ENCODE measurements around the gene LYRM9. TPM values are rescaled to one million over a fixed set of nuclear protein-coding genes. Genes with fewer than 3 reads are reported as not detected.
"Not testable (repeated sequence)": the region's sequence is repeated elsewhere in the genome, so short reads cannot be mapped to it uniquely, and the experiment has no call there.

LYRM9 gene
- total RNA-seq, 1 donor from 2014 or later: 3.5 TPM

DNA sequence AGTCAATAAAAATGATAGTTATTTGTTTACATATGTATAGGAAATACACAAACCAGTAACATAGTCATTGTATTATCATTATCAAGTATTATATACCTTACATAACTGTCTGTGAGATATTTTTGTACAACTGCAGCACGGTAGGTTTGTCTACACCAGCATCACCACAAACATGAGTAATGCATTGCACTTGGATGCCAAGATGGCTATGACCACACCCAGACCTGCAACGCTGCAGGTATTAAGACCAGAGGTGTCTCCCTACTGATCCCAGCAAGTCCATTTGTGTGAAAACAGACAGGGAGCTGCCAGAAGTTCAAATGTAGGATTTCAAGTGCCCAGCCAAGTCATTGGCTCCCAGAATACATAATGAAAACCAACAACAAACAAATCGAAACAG lies 58.6 kb downstream of the LYRM9 start:
- Histone ChIP-seq H3K9ac (ENCODE audit: low read length) (no peak overlapping the region), H3K4me1 (ENCODE audit: insufficient read depth, low read length) (no peaks in the 10 kb centered on the region), H2AFZ (ENCODE audit: low read depth, low read length) (no peak overlapping the region), H3K36me3 (ENCODE audit: insufficient read depth, low read length) (no peaks in the 10 kb centered on the region), H3K27ac (ENCODE audit: low read depth, low read length) (no peak overlapping the region), H3K27me3 (ENCODE audit: insufficient read depth, low read length) (peaks cover 6% of the 10 kb centered on the region), H4K20me1 (ENCODE audit: insufficient read depth, low read length) (no peaks in the 10 kb centered on the region), H3K9me3 (ENCODE audit: insufficient read depth, low read depth, low read length) (no peaks in the 10 kb centered on the region), H3K4me3 (ENCODE audit: insufficient read depth, low read depth, low read length) (no peak overlapping the region), H3K79me2 (ENCODE audit: insufficient read depth, low read length) (no peaks in the 10 kb centered on the region), H3K4me2 (ENCODE audit: low read length) (no peak overlapping the region)
- FAIRE-seq (no peak), DNase-seq (ENCODE audit: low read depth) (no peak)
- Mint-ChIP-seq H3K36me3 (ENCODE audit: low read depth, unreplicated experiment) (no peaks in the 10 kb centered on the region), H3K27ac (ENCODE audit: unreplicated experiment) (no peak overlapping the region), H3K27me3 (ENCODE audit: low read depth, unreplicated experiment) (peaks cover 8% of the 10 kb centered on the region), H3K4me3 (ENCODE audit: unreplicated experiment) (no peak overlapping the region), H3K9me3 (ENCODE audit: unreplicated experiment) (peaks cover 4% of the 10 kb centered on the region), H3K4me1 (ENCODE audit: low read depth, unreplicated experiment) (no peaks in the 10 kb centered on the region)
- TF ChIP-seq, protein P1, sequence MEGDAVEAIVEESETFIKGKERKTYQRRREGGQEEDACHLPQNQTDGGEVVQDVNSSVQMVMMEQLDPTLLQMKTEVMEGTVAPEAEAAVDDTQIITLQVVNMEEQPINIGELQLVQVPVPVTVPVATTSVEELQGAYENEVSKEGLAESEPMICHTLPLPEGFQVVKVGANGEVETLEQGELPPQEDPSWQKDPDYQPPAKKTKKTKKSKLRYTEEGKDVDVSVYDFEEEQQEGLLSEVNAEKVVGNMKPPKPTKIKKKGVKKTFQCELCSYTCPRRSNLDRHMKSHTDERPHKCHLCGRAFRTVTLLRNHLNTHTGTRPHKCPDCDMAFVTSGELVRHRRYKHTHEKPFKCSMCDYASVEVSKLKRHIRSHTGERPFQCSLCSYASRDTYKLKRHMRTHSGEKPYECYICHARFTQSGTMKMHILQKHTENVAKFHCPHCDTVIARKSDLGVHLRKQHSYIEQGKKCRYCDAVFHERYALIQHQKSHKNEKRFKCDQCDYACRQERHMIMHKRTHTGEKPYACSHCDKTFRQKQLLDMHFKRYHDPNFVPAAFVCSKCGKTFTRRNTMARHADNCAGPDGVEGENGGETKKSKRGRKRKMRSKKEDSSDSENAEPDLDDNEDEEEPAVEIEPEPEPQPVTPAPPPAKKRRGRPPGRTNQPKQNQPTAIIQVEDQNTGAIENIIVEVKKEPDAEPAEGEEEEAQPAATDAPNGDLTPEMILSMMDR (IDR thresholded peaks at IDR 0.05; ENCODE audit: insufficient read depth, low read depth, low read length): no peak
- no peak for TF ChIP-seq EZH2 (IDR thresholded peaks at IDR 0.05; ENCODE audit: insufficient read depth, low read length)

DNA sequence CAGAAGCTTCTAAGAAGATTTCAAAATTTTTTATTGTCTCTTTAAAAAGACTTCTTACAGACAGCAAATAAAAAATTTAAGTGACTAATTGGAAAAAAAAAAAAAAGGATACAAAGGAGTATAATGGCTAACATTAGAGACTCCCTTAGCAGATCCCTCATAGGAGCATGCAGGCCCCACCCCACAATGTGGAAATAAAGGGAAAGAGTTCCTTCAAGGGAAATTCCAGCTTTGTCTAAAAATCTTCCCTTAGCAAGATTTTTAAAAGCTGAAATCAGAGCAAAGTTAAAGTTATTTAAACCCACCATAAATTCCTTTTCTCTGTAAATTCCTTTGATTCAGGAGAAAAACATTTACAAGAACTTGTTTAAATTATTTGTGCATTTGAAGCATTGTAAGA lies 60.3 kb downstream of the LYRM9 start:
- no peak for FAIRE-seq
- Histone ChIP-seq H2AFZ (ENCODE audit: low read depth, low read length) (no peak overlapping the region), H3K4me2 (ENCODE audit: low read length) (no peak overlapping the region), H3K27me3 (ENCODE audit: insufficient read depth, low read length) (peaks cover 5% of the 10 kb centered on the region), H3K4me3 (ENCODE audit: insufficient read depth, low read depth, low read length) (no peak overlapping the region), H3K27ac (ENCODE audit: low read depth, low read length) (no peak overlapping the region), H3K9ac (ENCODE audit: low read length) (no peak overlapping the region), H4K20me1 (ENCODE audit: insufficient read depth, low read length) (no peaks in the 10 kb centered on the region), H3K9me3 (ENCODE audit: insufficient read depth, low read depth, low read length) (no peaks in the 10 kb centered on the region), H3K4me1 (ENCODE audit: insufficient read depth, low read length) (no peaks in the 10 kb centered on the region), H3K36me3 (ENCODE audit: insufficient read depth, low read length) (no peaks in the 10 kb centered on the region), H3K79me2 (ENCODE audit: insufficient read depth, low read length) (no peaks in the 10 kb centered on the region)
- DNase-seq (ENCODE audit: low read depth): no peak
- peaks cover 8% of the 10 kb centered on the region for H3K27me3 Mint-ChIP-seq (ENCODE audit: low read depth, unreplicated experiment)
- H3K4me1 Mint-ChIP-seq (ENCODE audit: low read depth, unreplicated experiment): no peaks in the 10 kb centered on the region
- peaks cover 4% of the 10 kb centered on the region for H3K9me3 Mint-ChIP-seq (ENCODE audit: unreplicated experiment)
- TF ChIP-seq, protein P1 (IDR thresholded peaks at IDR 0.05; ENCODE audit: insufficient read depth, low read depth, low read length): no peak
- TF ChIP-seq EZH2 (IDR thresholded peaks at IDR 0.05; ENCODE audit: insufficient read depth, low read length): no peak
- no peak overlapping the region for H3K27ac Mint-ChIP-seq (ENCODE audit: unreplicated experiment)
- no peak overlapping the region for H3K4me3 Mint-ChIP-seq (ENCODE audit: unreplicated experiment)
- no peaks in the 10 kb centered on the region for H3K36me3 Mint-ChIP-seq (ENCODE audit: low read depth, unreplicated experiment)

DNA sequence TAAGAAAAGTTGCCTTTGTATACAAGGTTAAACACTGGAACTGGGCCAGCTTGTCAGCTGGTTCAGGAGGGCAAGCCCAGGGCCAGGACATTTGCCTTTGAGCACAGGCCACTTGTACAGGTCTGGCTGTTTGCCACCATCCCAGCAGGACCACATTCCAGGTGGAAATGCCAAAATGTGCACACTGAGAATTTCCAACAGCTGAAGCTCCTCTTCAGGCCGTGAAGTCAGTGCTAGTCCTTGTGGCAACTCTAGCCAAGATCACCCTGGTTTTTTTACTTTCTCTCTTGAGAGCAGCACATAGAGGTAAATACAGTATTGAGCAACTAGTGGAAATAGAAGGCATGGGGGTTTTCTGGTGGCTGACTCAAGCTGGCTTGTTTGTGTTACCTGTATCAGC lies 63.3 kb downstream of the LYRM9 start:
- not testable (repeated sequence) for H3K9ac ChIP-seq (ENCODE audit: low read length); H3K36me3 Mint-ChIP-seq (ENCODE audit: low read depth, unreplicated experiment); H3K27me3 Mint-ChIP-seq (ENCODE audit: low read depth, unreplicated experiment); H3K4me3 Mint-ChIP-seq (ENCODE audit: unreplicated experiment); FAIRE-seq; H3K79me2 ChIP-seq (ENCODE audit: insufficient read depth, low read length); H3K36me3 ChIP-seq (ENCODE audit: insufficient read depth, low read length); H3K9me3 Mint-ChIP-seq (ENCODE audit: unreplicated experiment); H4K20me1 ChIP-seq (ENCODE audit: insufficient read depth, low read length); H3K4me3 ChIP-seq (ENCODE audit: insufficient read depth, low read depth, low read length); H3K9me3 ChIP-seq (ENCODE audit: insufficient read depth, low read depth, low read length); DNase-seq (ENCODE audit: low read depth); H3K27ac Mint-ChIP-seq (ENCODE audit: unreplicated experiment); H3K27ac ChIP-seq (ENCODE audit: low read depth, low read length); H3K27me3 ChIP-seq (ENCODE audit: insufficient read depth, low read length); H3K4me2 ChIP-seq (ENCODE audit: low read length); H2AFZ ChIP-seq (ENCODE audit: low read depth, low read length); H3K4me1 ChIP-seq (ENCODE audit: insufficient read depth, low read length); H3K4me1 Mint-ChIP-seq (ENCODE audit: low read depth, unreplicated experiment)

DNA sequence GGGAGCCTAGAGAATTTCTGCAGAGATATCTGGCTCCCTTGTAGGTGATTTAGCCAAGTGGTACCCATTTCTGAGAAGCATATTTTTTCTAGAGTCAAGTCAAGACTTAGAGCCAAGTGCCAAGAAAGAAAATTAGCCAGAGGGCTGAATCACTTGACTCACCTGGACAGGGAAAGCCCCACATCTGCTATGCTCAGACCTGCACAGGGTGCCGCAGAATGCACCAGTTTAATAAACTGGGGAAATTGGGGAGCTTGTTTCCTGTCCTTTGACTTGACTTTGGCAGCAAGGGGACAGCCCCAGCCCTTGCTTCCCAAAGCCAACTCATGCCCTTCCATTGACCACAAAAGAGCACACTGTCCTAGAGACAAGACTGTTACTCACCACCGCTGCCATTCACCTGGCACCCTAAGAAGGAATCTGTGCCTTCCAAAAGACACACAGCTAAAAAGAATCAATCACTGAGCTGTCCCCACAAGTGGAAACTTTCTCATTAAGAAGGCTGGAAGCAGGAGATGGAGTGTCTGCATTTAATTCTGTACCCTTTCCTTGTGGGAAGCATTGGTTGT lies 63.9 kb downstream of the LYRM9 start:
- not testable (repeated sequence) for H3K27ac ChIP-seq (ENCODE audit: low read depth, low read length); H2AFZ ChIP-seq (ENCODE audit: low read depth, low read length); H3K4me1 ChIP-seq (ENCODE audit: insufficient read depth, low read length); H3K36me3 ChIP-seq (ENCODE audit: insufficient read depth, low read length); H3K27me3 Mint-ChIP-seq (ENCODE audit: low read depth, unreplicated experiment); H3K79me2 ChIP-seq (ENCODE audit: insufficient read depth, low read length); H3K36me3 Mint-ChIP-seq (ENCODE audit: low read depth, unreplicated experiment); H3K9me3 ChIP-seq (ENCODE audit: insufficient read depth, low read depth, low read length); H3K4me3 Mint-ChIP-seq (ENCODE audit: unreplicated experiment); H3K27ac Mint-ChIP-seq (ENCODE audit: unreplicated experiment); H4K20me1 ChIP-seq (ENCODE audit: insufficient read depth, low read length); H3K27me3 ChIP-seq (ENCODE audit: insufficient read depth, low read length); H3K4me1 Mint-ChIP-seq (ENCODE audit: low read depth, unreplicated experiment); H3K4me2 ChIP-seq (ENCODE audit: low read length); FAIRE-seq; H3K4me3 ChIP-seq (ENCODE audit: insufficient read depth, low read depth, low read length); H3K9me3 Mint-ChIP-seq (ENCODE audit: unreplicated experiment); H3K9ac ChIP-seq (ENCODE audit: low read length); DNase-seq (ENCODE audit: low read depth)
